AG04449 (cell line): ENCODE data around the gene SUSD6.

Experiments used
- CTCF ChIA-PET: fragments of 350-600 bp; formaldehyde crosslinking; extraction: SDS; loops from one replicate; lab custom pipeline; 2021; ENCODE audit warnings: antibody characterized with exemption; lab: Yijun Ruan, JAX
- POLR2A ChIA-PET: fragments of 400-600, 350-600 bp; formaldehyde crosslinking; extraction: SDS; loops from one replicate; lab custom pipeline; 2020; ENCODE audit warnings: antibody characterized with exemption, inconsistent platforms; lab: Yijun Ruan, JAX
- DNase-seq: peaks from one replicate; pipeline ENCODE4 v3.0.0-alpha.2; 2010; ENCODE audit warnings: low read depth, low spot score
- H3K4me3 ChIP-seq: 2 replicates; pipeline ENCODE4 v1.5.1; 2011; ENCODE audit warnings: low read depth, mild to moderate bottlenecking, control low read depth, low read length
- CTCF ChIP-seq: IDR thresholded peaks from one replicate; pipeline ENCODE4 v1.5.1; 2011; ENCODE audit warnings: mild to moderate bottlenecking, moderate library complexity, low read length, control low read depth, inconsistent platforms; ENCODE audit not compliant: insufficient read depth; ENCODE audit errors: missing control alignments

SUSD6 gene

GRCh38 chr14:69606258-69607184 is 4.9 kb upstream of the SUSD6 start:
- no peak for DNase-seq
- ChIA-PET POLR2A (no interaction called here), CTCF (interaction anchor here (0.6 to 9.6 kb wide), 8 partner anchors 8 to 121 kb away, joined by 3 to 83 read pairs (median 20); no protein-coding TSS in a partner anchor)
- TF ChIP-seq CTCF = no peak
- no peak overlapping the region for H3K4me3 ChIP-seq

- H3K4me3 ChIP-seq = peak overlapping the region; percentile 48
- TF ChIP-seq CTCF = no peak
- POLR2A ChIA-PET = interaction anchor here (1.2 kb wide), 1 partner anchor 17 kb away, joined by 3 read pairs; no protein-coding TSS in a partner anchor
- DNase-seq = no peak
- CTCF ChIA-PET = interaction anchor here (0.8 to 7.8 kb wide), 5 partner anchors 12 to 117 kb away, joined by 3 to 39 read pairs (median 5); no protein-coding TSS in a partner anchor
Measured at GRCh38 chr14:69610020-69610873, 1.1 kb upstream of the SUSD6 start.

GRCh38 chr14:69610874-69611171 is 573 bp upstream of the SUSD6 start:
- peak overlapping the region; percentile 48 for H3K4me3 ChIP-seq
- DNase-seq = no peak
- POLR2A ChIA-PET = interaction anchor here (0.8 to 1.2 kb wide), 2 partner anchors 18 to 156 kb away, joined by 3 to 6 read pairs; partner anchors contain the start of gene SRSF5
- CTCF ChIA-PET = interaction anchor here (1.0 to 7.8 kb wide), 3 partner anchors 26 to 116 kb away, joined by 3 to 39 read pairs (median 7); no protein-coding TSS in a partner anchor
- no peak for TF ChIP-seq CTCF

- DNase-seq = no peak
- no peak for TF ChIP-seq CTCF
- POLR2A ChIA-PET = interaction anchor here (1.2 kb wide), 2 partner anchors 18 to 155 kb away, joined by 5 to 7 read pairs; partner anchors contain the start of gene SRSF5
- CTCF ChIA-PET = interaction anchor here (0.8 to 7.8 kb wide), 7 partner anchors 8 to 115 kb away, joined by 3 to 39 read pairs (median 5); no protein-coding TSS in a partner anchor
- peak overlapping the region; percentile 79 for H3K4me3 ChIP-seq
Measured at GRCh38 chr14:69612014-69612782, 802 bp downstream of the SUSD6 start.

GRCh38 chr14:69612783-69613130 is 1.4 kb downstream of the SUSD6 start:
- ChIA-PET CTCF (interaction anchor here (0.9 to 7.8 kb wide), 6 partner anchors 18 to 114 kb away, joined by 3 to 39 read pairs (median 6); no protein-coding TSS in a partner anchor), POLR2A (interaction anchor here (1.2 kb wide), 2 partner anchors 17 to 154 kb away, joined by 5 to 7 read pairs; partner anchors contain the start of gene SRSF5)
- peak overlapping the region; percentile 79 for H3K4me3 ChIP-seq
- no peak for DNase-seq
- peak; percentile 12 for TF ChIP-seq CTCF
